HUDEP-2 (cell line): ENCODE results near the gene RBM34.
"Not testable (repeated sequence)": the region's sequence is repeated elsewhere in the genome, so short reads cannot be mapped to it uniquely, and the experiment has no call there.

Source experiments
- DNase-seq, 76 experiments: peaks; one replicate each; lab custom pipeline; 2025; ENCODE audit not compliant: unreplicated experiment in 76 of 76; lab: John Stamatoyannopoulos, UW

The RBM34 gene

DNA sequence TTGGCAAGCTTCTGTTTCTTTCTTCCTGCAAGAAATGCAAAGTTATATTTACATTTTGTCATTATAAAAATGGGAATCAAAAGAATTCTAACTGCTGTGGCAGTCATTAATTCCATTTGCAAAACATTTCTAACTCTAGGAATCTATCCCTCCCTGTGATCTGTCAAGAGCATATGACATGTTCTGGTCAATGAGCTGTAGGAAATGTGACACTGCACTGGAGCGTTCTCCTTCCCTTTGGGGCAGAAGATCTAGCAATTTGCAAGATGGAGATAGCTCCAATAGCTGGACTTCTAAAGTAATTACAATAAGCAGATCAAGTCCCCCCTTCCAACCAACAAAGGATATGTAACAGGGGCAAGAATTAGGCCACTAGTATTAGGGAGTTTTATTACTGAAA is 38.7 kb downstream of the RBM34 start:
- DNase-seq = no peak

DNA sequence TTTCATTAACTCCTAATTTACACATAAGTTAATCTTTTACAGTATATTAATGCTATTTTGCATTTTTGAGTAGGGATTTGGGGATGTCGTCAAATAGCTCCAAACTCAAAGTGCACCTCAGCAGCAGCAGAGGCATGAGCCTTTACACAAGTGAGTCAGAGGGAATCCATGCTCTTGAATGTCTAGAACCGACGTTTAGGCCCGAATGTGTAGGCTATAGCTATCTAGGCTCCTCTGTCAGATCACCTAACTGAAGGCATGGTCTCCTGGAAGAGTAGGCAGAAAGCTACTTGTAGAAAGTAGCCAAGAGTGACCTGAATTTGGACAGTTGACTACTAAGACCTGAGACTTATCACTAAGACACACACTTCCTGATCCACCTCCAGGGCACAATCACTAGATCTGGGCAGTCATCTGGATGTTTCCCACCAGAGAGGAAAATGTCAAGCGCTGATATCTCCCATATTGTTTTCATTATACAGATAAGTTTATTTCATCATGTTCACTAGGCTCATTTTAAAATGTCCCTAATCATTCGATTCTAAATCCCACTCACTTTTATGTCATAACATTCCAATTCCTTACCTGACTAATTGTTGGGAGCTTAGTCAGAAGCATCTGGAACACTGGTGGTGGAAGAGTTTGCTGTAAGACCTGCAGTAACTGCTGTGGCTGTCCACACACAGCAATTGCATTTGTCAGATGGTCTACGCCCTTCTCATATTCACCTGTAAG is 47.7 kb downstream of the RBM34 start:
- DNase-seq = peak in 11 of 76 experiments; percentile 0 to 59 (median 25)

DNA sequence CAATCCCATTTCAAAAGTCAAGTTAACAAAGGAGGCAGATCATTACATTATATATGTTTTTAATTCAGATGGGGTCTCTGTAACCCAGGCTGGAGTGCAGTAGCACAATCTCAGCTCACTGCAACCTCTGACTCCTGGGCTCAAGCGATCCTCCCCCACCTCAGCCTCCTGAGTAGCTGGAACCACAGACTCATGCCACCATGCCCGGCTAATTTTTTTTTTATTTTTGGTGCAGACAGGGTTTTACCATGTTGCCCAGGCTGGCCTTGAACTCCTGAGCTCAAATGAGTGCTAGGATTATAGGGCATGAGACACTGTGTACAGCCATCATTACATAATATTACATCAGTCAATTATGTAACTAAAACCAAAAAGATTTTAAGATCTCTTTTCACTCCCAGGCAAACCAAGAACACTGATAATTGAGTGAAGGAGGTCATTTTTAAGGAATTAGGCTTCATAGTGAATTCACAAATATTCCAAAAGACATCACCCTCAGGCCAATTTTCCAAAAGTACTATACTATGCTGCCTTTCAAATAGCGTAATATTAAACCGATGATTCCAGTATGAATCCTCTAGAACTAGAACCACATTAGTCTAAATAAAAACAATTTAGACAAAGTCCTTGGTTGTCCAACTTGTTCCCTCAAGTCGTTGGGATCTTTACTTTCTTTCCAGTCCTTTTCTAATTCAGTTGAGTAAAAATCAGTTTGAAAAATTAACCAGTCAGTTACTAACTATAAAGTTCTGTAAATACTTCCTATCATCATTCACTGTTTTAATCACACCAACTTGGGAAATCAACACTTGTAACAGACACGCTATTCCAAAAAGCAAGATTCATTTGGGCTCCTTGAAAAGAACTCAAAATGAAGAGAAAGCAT is 48.5 kb downstream of the RBM34 start:
- DNase-seq = no peak

DNA sequence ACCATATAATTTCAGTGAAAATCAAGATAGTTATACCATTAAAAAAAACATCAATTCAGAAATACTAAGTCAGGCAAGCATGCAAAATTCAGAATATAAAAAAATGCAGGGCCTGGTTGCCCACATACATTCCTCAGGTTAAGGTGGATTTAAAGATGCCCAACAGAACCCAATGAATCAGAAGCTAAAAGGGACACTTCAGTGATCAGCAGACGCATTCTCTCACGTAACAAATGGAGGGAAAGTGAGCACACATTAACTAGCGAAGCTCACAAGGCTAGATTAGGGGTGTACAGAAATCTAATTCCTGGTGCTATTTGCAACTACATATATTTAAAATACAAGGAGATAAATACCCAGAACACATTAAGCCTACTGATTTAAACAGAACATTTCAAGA is 49.9 kb downstream of the RBM34 start:
- no peak for DNase-seq

DNA sequence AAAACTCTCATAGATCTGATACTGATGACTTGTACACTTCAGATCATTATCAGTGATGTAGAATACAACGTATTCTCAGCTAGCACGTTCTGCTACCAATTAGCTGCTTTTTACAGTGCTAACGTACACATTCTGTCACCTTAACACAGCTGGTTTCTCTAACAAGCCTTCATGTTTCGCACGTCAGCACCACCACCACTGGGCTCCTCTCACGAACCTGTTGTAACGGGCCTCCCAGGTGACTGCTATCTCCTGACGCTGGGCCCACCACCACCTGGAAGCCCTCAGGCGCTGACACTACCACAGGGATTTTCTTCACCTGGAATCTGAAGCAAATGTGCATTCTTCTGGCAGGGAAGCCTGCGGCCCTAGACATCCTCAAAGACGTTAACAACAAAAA is 52.2 kb downstream of the RBM34 start:
- no peak for DNase-seq

DNA sequence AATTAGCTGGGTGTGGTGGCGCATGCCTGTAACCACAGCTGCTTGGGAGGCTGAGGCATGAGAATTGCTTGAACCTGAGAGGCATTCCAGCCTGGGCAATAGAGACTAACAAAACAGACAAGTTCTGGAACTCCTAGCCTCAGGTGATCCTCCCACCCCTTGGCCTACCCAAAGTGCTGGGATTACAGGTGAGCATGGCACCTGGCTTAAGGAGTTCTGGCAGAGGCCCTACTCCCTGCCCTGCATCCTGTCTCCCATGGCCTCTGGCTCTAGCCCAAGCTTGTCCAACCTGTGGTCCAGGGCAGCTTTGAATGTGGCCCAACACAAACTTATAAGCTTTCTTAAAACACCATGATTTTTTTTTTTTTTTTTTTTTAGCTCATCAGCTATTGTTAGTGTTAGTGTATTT is 52.9 kb downstream of the RBM34 start:
- no peak for DNase-seq

DNA sequence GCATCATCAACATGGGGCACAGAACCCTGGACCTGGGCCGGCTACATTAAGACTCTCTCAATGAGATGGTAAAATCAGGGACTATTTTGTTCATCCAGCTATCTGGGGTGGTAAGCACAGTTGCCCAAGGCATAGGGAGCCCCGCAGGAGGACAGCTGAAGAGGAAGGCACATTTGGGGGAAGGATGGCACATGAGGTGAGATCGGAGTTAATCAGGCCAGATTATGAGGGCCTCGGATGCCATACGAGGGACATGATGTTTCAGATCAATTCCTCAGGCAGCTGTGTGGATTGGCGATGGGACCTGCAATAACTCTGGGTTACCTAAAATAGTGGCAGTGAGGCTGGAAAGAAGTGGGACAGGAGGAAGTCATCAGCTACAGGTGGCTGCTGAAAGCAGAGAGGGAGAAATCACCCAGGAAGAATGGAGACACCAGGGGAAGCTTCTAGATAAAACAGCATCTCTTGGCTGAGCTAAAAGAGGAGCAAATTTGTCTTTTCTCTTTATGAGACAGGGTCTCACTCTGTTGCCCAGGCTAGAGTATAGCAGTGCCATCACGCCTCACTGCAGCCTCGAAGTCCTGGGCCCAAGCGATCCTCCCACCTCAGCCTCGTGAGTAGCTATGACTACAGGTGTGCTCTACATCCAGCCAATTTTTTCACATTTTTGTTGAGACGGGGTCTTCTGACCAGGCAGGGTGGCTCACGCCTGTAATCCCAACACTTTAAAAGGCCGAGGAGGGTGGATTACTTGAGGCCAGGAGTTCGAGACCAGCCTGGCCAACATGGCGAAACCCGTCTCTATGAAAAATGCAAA is 53.5 kb downstream of the RBM34 start:
- no peak for DNase-seq

DNA sequence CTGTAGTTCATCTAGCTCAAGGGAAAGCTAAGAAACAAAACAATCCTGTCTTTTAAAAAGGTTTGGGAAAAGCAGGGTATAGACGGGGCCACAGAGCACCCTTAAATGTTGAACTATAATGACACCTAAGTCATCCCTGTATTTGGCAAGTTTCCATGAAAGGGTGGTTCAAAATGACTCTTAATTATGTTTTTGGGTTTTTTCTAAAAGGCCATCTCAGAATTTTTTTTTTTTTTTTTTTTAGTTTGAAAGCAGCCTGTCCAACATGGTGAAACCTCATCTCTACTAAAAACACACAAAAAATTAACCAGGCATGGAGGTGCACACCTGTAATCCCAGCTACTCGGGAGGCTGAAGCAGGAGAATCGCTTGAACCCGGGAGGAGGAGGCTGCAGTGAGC is 54.6 kb downstream of the RBM34 start:
- no peak for DNase-seq

DNA sequence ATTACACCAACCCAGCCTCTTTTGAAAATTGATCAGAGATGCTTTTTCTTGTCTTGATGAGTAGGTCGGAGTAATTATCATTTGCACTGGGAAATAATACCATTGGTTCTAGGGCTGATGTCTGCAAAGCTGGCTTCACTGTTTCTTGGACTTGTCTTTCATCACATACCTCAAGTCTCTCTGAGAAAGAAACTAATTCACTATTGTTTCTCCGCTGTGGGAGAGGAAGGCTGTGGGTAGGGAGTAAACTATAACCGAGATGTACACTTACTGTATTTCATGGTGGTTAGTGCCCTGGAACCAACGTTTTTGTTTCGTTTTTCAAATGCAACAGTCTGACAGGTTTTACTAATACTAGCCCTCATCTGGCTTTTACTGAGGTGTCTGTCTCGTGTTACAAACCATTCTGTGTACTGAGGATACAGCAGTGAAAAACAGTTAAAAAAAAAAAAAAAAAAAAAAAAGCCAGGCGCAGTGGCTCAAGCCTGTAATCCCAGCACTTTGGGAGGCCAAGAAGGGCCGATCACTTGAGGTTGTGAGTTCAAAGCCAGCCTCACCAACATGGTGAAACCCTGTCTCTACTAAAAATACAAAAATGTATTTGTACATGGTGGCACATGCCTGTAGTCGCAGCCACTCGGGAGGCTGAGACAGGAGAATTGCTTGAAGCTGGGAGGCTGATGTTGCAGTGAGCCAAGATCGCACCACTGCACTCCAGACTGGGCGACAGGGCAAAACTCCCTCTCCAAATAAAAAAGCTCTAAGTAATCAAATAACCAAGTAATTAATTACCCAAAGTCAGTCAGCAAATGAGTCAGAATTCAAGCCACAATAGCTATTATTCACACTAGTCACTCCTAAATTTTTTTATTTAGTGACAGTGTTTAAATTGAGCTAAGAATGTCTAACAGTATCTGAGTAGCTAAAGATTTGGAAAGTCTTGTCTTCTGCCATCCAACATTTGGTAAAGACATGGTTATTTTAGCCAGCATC is 55.7 kb downstream of the RBM34 start:
- no peak for DNase-seq

DNA sequence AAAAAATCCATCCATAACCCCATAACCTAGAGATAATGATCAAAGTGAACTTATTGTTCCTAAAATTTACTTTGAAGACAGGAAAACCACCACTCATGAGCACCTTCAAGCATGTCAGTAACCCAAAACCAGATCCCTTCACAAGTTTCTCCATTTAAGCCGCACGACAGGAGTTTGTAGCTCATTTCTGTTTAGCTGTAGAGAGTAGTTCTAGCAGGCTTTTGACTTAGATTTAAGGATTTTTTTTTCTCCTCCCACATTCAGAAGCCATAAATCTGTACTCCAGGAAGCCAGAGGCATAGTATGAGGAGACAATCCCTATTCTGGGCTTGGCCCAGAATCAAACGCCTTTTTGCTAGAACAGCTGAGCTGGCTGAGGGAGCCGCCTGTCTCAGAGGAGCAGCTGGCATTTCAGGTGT is 58.0 kb downstream of the RBM34 start:
- DNase-seq = no peak

DNA sequence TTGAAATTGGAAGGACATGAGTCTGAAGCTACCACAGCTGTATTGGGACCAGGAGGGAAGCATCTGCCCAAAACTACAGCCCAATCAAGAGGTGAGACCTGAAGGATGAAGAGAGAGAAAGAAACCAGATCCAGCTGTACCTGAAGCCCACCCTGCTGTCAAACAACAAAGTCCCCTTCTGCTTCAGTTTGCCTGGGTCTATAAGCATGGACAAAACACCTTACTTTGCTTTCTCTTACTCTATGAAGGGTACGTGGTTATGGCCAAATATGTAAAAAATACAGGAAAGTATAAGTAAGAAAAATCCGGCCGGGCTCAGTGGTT is 58.8 kb downstream of the RBM34 start:
- DNase-seq = no peak

DNA sequence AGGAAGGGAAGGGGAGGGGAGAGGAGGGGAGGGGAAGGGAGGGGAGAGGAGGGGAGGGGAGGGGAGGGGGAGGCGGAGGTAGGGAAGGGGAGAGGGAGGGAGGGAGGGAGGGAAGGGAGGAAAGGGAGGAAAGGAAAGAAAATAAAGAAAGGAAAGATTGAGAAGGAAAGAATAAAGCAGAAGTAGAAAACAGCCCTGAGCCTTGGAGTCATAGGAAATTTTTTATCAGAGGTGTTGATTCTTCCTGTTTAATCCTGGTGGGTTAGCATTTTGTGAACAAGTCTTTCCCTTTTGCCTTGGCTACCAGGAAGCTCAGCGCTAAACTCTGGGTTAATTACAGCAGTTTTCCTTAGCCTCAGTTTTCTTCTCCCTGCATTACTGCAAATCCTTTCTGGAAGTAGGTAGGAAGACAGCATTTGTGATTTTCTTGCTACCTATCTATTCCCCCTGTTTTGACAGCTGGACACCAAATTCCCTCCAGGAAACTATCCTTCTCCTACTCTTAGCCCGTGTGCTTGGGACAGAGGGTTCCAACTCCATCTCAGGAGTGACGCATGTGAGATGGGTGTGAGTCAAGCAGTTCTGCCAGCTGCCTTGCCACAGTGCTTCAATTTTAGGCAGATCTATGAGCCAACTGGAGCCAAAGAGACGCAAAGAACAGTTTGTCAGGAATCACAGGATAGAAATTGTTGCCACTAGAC is 59.3 kb downstream of the RBM34 start:
- DNase-seq = no peak

DNA sequence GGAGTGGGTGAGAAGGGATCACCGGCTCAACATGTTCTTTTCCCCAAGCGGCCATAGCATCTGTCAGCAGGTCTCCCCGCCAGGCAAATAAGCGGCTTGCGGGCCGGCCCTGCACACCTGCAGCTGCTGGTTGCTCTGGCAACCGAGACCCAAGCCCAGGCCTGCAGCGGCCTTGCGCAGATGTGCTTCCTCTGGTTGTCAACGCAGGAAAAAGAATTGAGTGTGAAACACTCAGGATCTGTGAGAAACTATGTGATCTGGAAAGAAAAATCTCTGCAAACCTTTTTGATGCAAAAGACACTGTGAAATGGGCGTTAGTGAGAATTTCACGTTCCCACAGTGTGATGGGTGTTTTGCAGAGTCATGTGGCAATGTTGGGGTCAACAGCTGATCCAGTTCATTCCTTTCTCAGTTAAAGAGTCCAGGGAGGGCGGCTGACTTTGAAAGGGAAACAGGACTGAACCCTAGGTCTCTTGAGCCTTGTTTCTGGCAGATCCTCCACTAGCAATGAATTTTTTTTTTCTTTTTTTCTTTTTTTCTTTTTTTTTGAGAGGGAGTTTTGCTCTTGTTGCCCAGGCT is 60.8 kb downstream of the RBM34 start:
- DNase-seq = no peak

DNA sequence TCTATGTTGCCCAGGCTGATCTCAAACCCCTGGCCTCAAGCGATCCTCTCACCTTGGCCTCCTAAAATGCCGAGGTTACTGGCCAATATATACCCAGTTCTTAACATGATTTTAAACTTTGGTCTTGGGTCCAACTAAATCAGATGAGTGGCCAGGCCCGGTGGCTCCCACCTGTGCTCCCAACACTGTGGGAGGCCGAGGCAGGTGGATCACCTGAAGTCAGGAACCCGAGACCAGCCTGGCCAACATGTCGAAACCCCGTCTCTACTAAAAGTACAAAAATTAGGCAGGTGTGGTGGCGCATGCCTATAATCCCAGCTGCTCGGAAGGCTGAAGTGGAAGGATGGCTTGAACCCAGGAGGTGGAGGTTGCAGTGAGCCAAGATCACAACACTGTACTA is 62.1 kb downstream of the RBM34 start:
- no peak for DNase-seq

DNA sequence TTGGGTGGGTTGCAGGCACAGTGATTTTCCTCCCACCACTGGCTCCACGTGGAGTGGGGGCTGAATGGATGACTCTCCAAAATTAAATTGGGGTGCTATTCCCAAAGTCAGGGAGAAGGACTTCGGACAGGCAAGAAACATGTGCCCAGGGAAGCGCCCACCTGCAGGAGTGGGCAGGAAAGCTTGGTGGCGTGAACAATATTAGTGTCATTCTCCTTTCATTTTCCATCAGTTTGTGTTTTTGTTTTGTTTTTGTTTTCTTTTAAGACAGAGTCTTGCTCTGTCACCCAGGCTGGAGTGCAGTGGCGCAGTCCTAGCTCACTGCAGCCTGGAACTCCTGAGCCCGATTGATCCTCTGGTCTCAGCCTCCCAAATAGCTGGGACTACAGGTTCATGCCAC is 62.5 kb downstream of the RBM34 start:
- no peak for DNase-seq

DNA sequence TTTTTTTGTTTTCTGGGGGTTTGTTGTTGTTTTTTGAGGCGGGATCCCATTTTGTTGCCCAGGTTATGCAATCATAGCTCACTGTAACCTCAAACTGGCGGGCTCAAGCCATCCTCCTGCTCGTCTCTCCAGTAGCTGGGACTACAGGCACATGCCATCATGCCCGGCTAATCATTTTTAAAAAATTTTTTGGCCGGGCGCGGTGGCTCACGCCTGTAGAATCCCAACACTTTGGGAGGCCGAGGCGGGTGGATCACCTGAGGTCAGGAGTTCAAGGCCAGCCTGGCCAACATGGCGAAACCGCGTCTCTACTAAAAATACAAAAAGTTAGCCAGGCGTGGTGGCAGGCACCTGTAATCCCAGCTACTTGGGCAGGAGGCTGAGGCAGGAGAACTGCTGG is 63.5 kb downstream of the RBM34 start:
- not testable (repeated sequence) for DNase-seq

DNA sequence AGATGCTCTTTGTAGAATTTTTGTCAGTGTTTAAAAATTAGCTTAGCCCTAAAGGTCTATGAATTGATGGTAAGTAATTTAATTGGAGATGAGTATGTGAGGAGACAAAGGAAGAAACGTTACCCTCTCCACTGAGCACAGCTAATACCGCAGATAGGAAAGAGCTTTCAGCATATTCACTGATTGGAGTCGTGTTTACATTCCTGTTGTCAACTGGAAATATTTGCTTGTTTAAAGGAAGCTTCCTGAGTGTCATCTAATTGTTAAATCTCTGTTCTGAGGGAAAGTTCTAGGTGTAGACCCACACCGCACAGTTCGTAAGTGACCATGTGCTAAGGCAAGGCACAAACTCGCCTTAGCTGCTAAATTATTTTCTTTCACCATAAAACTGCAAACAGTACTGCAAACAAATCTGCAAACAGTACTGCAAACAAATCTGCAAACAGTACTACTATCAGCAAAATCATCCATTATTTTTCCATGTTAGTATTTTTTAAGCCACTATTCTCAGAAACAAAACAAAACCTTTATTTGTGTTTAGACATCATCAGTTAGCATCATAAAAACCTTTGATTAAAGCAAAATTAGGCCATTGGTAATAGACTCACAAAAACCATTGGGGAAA is 65.0 kb downstream of the RBM34 start:
- no peak for DNase-seq

DNA sequence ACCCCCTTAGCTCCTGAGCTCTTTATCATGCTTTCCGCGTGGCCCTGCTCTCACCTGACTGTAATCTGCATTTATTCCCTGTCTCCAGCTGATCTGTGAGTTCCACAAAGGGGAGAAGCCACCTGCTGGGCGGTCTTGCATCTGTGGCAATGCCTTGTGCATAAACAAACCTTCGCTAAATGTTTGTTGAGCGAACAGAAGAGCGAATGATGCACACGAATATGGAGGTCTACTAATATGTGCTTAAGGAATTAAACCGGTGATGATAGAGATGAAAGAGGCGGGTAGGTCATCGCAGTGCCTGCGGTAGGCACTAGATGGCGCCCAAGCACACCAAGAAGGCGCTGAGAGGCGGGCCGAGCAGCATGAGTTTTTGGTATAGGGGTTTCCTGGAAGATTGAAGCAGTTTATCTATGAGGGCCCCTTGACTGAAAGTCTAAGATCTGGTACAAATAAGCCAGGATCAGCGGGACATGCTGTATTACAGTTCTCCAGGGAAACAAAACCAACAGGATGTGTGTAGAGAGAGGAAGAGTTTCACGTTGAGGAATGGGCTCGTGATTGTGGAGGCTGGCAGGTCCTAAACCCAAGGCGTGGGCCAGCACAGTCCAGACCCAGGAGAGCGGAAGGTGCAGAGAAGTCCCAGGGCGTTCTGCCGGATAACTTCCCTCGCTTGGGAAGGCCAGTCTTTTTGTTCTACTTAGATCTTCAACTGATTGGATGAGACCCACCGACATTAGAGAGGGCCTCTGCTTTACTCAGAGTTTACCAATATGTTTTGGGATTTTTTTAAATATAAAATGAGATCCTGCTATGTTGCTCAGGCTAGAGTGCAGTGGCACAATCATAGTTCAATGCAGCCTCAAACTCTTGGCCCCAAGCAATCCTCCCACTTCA is 67.1 kb downstream of the RBM34 start:
- peak in 62 of 76 experiments; percentile 4 to 77 (median 50) for DNase-seq
